CD4-positive, alpha-beta T cell treated with Interleukin-15 for 1 hour (primary cell): ENCODE results near the gene MLLT3.

Source experiments
- DNase-seq: peaks from one replicate; pipeline ENCODE4 v3.0.0-alpha.2; 2020

Gene MLLT3

DNA sequence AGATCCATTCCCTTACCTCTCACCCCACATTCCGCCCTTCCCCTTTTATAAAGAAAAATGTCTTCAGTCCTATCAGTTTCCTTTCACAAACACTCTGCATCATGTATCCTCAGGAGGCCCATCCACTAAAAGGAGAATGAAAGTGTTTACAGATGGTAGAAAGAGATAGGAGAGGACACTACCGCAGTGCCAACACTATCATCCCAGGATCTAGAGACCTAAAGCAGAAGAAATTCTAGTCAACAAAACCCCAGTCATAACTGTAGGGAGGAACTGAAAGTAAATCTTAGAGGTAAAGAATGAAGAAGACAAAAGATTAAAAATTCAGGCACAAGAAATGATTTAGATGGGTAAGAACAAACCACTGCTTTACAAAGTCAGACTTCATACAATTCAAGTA lies 114.1 kb downstream of the MLLT3 start:
- DNase-seq = no peak

DNA sequence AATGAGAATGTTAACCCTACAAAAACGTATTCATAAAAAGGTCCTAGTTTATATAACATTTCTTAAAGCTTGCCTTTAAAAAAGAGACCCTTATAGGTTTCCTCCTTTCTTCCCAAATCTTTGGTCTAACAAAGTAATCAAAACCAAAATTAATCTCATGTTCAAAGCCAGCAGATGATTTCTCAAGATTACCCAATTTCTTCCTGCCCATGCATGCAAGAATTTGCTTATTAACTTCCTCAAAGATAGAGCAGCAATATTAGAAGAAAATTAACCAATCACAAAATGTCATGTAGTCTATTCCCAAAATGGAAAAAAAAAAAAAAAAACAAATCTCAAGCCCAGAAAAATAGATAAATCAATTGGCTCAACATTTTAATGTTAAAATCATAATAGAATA lies 114.9 kb downstream of the MLLT3 start:
- no peak for DNase-seq

DNA sequence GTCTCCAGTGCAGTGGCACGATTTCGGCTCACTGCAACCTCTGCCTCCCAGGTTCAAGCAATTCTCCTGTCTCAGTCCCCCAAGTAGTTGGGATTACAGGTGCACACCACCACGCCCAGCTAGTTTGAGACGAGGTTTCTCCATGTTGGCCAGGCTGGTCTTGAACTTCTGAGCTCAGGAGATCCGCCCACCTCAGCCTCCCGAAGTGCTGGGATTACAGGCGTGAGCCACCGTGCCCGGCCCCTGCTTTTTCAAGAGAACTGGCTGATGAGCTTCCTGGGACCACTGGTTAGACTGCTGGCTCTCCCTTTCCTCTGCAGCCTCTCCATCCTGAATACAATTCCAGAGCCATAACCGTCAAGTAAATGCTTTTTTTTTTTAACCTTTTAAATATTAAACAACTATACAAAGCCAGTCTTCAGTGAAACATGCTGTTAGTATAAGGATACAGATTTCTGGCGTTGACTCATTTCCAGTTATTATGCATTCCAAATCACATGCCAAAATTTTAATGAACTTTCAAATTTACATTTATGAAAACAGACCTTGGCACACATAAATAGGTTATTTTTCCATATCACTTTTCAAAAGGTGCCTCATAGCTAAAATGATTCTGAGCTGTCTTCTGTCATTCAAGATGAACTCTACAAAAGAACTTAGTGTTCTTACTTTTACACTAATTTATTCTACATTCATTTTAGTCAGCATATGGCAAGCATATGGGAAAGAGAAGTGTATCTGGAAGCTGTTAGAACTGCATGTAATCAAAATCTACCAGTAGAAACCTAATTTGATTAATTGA lies 116.0 kb downstream of the MLLT3 start:
- DNase-seq = no peak

DNA sequence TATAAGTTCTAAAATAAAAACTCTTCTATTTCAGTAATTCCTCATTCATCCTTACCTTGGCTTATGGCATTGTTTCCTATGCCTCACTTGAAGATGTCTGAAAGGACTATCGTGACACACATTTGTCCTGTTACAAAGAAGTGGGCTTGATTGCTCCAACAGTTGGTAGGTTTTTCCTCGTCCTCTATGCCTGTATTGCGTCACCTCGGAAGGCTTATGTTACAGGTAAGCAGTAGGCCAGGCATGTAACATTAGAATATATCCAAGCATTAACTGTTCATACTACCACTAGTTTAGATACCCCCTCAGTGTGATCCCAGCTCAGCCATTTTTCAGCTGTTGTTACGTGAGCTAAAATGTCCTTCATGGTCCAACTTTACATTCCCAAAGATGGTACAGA lies 116.7 kb downstream of the MLLT3 start:
- no peak for DNase-seq

DNA sequence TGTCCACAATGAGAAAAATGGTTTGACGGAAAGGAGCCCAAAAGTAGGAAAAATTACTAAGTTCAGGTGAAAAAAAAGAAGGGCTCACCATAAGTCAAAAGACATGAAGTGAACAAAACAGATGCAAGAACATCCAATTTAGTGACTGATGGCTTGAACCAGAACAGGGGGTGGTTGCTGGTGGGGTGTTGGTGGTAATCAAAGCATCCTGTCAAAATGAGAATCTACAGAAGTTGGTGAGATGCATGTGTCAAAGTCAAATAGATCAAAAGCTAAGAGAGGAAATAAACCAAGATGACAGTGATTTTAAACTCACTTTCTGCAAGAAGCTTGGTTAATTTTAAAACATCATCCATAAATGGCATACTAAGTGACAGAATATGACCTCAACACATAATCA lies 117.4 kb downstream of the MLLT3 start:
- DNase-seq = no peak

DNA sequence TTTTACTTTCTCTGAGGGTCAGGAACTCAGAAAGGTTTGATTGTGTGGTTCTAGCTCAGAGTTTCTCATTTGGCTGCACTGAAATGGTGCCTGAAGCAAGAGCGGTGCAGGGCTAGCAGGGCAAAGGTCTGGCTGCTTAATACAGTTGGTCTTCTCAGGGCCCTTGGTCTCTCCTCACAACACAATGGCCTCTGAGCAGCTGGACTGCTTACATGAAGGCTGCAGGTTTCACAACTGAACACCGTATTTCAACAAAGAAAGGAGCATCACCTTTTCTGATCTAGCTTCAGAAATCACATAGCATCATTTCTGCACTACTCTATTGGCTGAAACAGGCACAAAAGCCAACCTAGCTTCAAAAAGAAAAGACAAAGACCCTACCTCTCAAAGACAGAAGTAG lies 122.2 kb downstream of the MLLT3 start:
- no peak for DNase-seq

DNA sequence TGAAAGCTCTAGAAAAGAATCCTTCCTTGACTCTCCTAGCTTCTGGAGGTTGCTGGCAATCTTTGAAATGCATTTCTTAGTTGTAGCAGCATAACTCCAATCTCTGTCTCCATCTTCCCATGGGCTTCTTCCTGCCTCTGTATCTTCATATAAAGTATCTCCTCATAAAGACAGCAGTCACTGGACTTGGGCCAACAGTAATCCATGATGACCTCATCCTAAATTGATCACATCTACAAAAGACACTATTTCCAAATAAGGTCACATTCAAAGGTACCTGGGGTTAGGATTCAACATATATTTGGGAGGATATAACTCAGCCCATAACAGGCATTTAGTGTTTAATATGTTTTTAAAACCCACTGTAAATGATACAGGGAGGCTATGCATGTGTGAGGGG lies 123.3 kb downstream of the MLLT3 start:
- no peak for DNase-seq

DNA sequence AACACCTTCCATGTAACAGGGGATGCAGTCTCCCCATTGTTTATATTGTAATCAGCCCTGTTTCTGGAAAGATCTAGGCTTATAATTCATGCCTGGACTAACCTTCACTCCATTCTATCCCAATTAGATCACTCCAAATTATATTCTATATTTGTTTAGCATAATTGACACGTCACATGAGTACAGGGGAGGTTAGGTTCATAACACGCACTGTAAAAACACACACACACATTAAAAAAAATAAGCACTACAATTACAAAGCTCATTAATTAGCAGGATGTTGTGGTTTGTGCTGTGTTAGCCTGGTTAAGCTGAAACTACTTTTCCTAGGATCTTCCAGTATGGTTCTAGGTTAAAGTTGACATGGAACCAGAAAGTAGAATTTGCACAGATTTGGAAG lies 126.0 kb downstream of the MLLT3 start:
- no peak for DNase-seq

DNA sequence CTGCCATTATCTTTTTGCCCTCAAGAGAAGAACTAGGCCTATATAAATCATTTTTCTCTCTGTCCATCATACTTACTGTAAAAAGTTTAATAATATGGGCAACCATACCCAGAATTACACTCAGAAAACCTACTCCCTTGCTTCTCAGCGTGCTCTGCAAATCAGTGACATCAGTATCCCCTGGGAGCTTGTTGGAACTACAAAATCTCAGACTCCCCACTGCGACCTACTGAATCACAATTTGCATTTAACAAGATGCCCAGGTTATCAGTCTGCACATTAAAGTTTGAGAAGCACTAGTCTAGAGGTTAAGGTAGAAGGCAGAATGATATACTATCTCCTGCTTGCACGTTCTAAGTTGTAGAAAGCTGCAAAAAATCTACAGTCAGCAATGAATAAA lies 127.2 kb downstream of the MLLT3 start:
- no peak for DNase-seq

DNA sequence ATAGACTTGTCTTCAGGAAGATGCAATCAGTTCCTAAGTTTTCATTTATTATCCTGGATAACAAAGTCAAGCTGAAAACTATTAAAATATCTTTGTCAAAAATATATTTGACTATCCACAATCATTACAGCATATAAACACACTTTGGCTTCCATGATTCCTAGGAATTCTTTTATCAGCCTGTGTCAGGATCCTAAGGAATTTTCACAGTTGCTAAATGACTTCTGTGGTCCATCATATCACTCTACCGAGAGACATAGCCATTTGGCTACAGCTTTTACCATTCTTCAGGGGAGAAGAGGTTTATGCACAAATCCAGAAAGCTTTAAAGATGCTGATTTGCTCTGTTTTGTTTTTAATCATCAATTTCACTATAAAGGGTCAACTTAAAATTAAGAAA lies 128.3 kb downstream of the MLLT3 start:
- no peak for DNase-seq

DNA sequence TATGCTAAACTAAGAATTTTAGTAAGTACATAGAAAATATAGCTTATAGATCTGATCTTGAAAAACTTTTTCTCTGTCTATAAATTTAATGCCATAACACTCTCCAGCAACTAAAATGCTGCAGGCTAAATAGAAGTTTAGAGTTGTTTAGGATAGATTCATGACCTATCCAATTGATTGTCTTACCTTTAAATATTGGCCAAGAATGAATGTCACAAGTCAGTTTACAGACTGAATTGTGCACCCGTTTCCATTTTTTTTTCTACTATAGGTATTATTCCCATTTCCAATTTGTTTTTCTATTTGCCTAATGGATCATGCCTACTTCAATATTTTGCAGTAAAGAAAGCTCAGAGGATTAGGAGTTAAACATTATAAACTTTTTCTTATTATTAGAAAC lies 129.5 kb downstream of the MLLT3 start:
- no peak for DNase-seq

DNA sequence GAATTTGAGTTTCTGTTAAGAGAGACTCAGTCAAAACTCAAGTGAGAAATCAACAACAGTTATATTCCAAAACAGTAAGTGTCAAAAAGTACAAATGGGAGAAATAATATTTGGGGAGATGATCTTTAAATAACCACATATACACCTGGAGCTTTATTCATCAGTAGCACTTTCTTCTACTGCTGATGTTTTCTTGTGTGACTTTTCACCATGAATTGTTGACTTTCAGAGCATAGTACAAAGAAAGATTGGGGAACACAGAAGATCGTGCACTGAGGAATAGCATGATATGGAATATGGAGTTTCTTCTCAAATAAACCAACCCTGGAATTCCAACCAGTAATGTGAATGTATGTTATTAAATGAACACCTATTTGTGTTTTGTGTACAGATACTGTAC lies 130.7 kb downstream of the MLLT3 start:
- DNase-seq = no peak

DNA sequence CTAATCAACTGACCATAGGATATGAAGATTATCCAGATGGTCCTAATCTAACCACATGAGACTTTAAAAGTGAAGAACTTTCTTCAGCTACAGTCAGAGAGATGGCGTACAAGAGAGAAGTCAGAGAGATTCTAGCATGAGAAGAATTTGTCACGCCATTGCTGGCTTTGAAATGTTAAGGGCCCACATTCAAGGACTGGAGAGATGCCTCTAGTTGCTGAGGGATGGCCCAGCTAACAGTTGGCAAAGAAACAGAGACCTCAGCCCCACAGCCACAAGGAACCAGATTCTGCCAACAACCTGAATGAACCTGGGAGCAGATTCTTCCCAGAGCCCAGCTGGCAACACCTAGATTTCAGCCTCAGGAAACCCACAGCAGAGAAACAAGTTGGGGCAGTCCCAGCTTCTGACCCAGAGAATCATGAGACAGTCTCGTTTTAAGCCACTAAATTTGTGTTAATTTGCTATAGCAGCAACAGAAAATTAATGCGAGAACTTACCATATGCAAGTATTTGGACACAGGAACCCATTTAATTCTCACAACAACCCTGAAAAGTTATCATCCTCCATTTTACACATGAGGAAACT lies 132.0 kb downstream of the MLLT3 start:
- DNase-seq = no peak

DNA sequence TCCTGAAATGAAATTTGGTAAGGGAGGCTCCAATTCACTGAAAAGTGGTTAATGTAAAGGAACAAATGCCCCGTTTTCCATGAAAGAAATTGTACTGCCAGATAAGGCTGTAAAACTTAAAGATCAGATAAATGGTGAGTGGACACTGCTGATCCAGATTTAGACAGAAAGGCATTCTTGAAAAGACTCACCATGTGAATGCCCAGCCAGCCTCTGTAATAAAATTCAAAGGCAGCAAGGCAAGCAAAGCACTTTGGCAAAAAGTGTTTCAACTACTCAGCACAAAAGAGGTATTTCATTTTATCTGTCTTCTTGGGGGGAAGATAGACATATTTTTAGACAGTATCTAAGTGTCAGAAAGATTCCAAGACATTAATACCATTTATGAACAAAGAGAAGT lies 133.6 kb downstream of the MLLT3 start:
- DNase-seq = no peak

DNA sequence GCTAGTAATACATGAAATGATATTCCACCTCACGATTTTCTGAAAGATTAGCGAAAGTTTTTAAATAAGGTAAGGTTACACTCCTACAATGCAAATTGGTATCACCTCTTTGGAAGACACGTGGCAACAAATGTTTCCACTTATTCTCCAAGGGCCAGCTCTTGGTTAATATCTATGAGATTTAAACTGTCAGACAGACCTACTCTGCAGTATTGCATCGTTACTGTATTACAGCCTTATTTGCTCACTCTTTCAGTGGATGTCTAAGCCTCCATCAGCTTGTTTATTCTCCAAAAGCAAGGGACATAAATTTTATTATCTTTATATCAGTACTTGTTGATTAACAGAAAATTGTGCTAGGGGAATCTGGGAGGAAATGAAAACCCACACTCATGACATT lies 135.7 kb downstream of the MLLT3 start:
- no peak for DNase-seq

DNA sequence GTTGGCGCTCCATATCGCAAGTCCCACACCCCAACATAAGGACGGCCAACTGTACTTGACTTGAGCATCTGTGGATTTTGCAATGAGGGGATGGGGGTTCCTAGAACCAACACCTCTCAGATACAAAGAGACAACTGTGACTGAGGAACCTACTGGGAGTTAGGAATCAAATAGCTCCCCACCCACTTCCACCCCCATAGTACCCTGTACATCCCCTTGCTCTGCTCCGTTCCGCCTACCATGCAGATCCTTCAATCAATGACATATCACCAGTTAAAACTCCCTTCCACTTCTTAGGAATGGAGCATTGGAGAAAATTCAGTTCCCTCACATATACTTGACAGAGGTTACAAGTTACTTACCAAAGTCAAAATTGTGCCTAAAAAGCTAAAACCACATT lies 140.9 kb downstream of the MLLT3 start:
- no peak for DNase-seq

DNA sequence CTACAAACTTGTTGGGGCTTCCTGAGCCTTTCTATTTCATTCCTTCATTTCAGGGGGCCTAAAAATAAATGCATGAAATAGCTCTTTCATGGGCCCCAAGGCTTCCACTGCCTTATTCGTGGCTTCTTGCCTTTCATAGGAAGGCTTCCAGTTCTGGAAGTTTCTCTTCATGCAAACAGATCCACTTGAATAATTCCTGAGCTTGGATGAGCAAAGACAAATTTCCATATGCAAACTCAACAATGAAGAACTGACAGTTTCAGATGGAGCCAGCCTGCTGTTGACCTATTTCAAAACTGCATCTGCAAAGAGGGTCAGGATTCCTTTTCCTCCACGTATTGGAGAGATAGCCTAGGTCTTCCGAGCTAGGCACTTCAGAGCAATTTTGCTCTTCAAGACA lies 142.1 kb downstream of the MLLT3 start:
- DNase-seq = no peak

DNA sequence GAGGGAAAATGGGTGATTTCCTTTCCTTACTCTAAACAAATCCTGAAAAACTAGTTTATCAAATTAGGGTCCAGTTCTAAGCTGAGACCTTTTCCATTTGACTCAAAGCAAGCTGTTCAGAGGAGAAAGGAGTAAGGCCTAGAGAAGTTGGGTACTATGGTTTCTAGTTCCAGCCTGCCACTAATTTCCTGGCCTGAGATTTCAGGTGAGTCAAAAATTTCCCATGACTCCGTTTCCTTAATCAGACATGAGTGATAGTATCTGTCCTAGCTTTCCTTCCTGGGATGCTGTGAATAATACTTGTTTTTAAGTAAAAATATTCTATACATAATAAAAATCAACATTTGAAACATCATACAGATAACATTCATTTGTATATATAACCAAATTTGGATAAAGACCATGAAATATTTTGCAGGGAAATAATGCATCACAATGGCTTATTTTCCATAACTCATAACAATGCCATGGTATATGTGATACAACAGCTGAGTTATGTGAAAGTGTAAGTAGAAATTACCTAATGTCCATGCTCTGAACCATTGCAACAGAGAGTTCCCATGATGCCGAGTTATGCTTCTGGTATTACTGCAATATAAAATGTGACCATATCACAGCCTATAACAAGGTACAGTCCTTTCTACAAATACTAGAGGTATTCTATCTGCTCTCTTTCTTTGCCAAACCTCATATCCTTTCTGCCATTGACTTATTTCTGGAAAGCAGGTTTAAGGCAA lies 142.7 kb downstream of the MLLT3 start:
- no peak for DNase-seq

DNA sequence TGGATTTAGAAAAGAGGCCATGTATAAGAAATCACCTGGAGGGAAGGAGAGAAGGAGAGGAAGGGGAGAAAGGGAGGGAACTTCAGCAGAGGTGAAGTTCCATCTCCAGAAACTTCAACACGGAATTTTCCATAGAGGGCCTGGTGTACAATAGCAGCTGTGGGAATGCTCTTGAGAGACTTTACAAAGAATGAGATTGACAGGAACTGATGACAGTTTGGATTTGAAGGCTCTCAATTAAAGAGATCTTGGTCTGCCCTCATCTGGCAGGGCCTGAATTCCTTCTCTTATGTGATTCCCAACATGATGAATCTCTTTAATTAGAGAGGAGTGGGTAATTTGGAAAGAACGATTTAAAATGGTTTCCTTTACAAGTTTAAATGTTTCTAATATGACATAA lies 143.5 kb downstream of the MLLT3 start:
- DNase-seq = no peak

DNA sequence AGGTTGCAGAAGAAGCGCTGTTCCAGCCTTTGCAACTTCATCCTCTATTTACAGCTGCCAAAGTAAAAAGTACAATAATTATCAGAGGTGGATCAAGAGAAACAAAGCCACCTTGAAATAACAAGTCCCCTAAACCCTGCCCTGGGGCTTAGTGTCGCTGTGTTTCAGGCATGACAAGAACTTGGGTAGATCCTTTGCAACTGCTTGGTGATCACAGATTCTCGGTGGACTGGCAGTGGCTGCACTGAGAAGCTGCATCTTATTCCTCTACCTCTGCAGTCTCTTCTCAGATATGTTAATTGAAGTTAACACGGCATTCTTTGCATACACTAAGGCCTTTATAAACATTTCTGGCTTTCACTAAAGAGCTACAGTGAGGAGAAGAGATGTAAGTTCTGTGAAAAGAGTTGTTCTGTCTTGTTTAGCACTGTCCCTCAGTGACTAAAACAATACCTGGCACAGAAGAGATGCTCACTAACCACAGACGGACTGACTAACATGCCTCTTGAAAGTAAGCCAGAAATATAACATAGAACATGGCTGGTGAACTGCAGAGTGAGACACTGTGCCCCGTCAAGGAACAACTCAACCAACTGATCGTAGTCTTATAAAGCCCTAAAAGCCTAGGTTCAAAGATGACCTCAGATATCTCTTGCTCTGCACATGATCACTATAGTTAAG lies 144.2 kb downstream of the MLLT3 start:
- DNase-seq = no peak

DNA sequence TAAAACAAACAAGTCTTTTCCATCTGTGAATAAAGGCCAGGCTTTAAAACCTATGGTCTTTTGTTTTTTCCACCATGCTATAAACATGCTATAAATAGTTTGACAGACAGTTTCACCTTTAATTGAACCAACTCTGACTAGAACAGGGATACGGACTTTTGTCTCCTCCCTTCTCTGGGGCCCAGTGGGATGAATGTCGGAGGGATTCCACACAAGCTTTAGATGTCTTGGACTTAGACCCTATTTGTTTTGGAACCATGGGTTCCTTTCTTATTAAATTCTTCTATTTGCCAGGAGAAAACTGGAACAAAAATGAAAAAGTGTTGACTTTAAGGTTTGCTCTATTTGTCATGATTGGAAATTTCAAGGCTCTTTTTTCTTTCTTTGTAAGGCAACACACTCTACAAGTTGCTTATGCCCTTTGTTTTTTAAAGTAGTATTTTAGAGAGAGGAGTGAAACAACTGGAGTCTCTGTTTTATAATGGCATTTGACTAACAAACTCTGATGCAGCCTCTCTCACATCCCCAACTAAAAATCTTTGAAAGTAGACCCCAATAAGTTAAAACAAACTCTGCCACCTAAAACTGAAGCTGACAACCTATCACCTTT lies 145.3 kb downstream of the MLLT3 start:
- no peak for DNase-seq

DNA sequence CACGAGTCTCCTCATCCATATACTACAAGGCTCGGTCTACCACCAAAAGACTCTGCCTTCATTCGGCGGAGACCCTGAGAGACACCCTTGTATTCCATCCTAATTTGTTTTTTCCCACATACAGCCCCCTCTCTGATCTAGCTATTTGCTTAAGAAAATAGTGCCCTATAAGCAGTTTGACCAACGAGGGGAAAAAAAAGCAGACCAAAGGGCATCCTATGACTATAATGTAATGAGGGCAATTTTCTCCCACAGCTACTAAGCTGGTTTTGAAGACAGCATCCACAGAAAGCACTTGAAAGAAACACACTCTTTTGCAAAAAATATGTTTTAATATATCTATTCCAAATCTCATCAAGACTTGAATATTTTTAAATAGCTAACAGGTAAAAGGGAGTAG lies 147.8 kb downstream of the MLLT3 start:
- no peak for DNase-seq

DNA sequence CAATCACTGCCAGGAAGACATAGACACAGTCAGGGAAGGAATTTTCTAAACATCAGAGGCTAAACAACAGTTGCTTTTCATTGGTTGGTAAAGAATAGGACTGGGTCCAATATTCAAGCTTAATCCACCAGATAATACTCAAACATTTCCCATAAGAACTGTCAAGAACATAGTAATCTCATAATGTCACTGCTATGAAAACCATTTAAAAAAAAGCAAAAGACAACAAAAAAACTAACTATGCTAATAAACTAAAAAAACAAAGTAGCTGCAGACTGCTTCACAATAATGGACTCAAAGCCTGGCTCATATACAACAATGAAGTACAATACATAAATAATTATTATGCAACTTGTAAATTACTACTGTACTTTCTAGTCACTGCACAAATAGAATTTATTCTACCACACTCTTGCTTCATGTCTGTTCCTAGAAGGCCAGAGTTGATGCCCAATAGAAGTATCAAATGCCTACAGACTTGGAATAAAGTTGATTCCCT lies 148.7 kb downstream of the MLLT3 start:
- no peak for DNase-seq
